ENCODE measurements around the gene SPHKAP. TPM values are rescaled to one million over a fixed set of nuclear protein-coding genes. Genes with fewer than 3 reads are reported as not detected.

The SPHKAP gene
- polyA plus RNA-seq, 1 donor (not counting 4 experiments of a cell fraction or from before 2014, with no cell fraction given): not detected

DNA sequence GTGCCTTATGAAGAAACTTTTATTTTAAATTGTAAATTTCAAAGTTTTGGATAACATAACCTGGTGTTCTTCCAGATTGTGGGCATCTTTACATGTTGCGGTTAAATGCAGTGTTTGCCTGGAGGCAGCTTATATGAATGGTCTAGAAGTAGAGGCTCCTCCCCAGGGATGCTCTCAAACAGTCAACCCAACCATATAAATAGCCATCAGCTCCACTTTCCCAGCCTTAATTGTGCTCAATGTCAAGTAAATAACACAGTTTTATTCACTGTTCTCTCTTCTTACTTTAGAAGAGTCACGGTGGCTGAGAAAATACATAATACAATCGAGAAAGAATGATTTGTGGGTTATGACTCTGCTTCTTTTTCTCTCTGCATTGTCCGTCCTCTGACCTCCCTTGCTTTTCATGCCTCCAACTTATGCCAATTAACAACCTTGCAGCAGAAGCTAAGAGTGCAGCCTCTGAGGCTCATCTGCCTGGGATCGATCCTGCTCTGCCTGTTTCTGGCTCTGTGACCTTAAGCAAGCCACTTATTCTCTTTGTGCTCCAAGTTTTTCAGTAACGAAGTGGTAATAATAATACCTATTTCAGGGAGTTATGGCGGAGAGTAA, 209.8 kb downstream of the SPHKAP start:
- Histone ChIP-seq H3K4me2 (ENCODE audit: control insufficient read depth, extremely low read depth, insufficient read depth, low read depth, low read length) (no peak overlapping the region), H3K27me3 (ENCODE audit: control insufficient read depth, extremely low read depth, insufficient read depth, low read length) (no peaks in the 10 kb centered on the region), H3K9ac (ENCODE audit: control insufficient read depth, extremely low read depth, insufficient read depth, low read length) (no peak overlapping the region), H3K27ac (ENCODE audit: control insufficient read depth, insufficient read depth, low read length) (no peak overlapping the region), H2AFZ (ENCODE audit: control insufficient read depth, low read length) (no peak overlapping the region), H3K9me3 (ENCODE audit: control insufficient read depth, low read depth, low read length) (no peaks in the 10 kb centered on the region), H3K4me1 (ENCODE audit: control insufficient read depth, extremely low read depth, insufficient read depth, low read length) (no peaks in the 10 kb centered on the region), H3K79me2 (ENCODE audit: control insufficient read depth, insufficient read depth, low read length) (no peaks in the 10 kb centered on the region), H3K9me1 (ENCODE audit: control insufficient read depth, extremely low read depth, insufficient read depth, low read length) (no peaks in the 10 kb centered on the region), H3K36me3 (ENCODE audit: control insufficient read depth in 2 of 2, extremely low read depth in 1 of 2, insufficient read depth in 2 of 2, low read length in 2 of 2) (no peaks in the 10 kb centered on the region), H4K20me1 (ENCODE audit: control insufficient read depth, extremely low read depth, insufficient read depth, low read length) (no peaks in the 10 kb centered on the region), H3K4me3 (ENCODE audit: control insufficient read depth in 2 of 3, extremely low read depth in 1 of 3, insufficient read depth in 2 of 3, low read depth in 1 of 3, low read length in 3 of 3) (no peak overlapping the region)
- dilution Hi-C loops (cut with MboI; ENCODE audit: extremely low pct_ligation_motif_present, low sequenced_read_pairs): no loop called here
- TF ChIP-seq EZH2 (IDR thresholded peaks at IDR 0.05; ENCODE audit: low read length): no peak
- DNase-seq (ENCODE audit: low read depth, low spot score): no peak
- FAIRE-seq: no peak

DNA sequence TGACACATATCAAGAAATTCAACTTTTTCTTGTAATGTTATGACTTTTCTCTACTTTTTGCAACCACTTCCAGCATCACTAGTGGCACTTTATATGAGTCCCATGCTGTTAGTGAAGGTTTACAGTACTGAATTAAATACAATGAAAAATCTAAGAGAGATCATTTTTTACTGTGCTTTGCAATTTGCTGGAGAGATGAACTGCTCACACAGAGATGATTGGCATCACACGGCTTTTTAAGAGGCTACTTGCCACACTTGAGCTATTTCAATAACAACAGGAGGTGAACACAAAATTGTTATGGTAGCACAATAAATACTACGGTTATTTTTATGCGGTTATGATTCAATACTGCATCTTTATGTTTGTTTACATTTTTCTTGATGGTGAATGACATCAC, 221.2 kb downstream of the SPHKAP start:
- Histone ChIP-seq H3K4me2 (ENCODE audit: control insufficient read depth, extremely low read depth, insufficient read depth, low read depth, low read length) (no peak overlapping the region), H3K4me3 (ENCODE audit: control insufficient read depth in 2 of 3, extremely low read depth in 1 of 3, insufficient read depth in 2 of 3, low read depth in 1 of 3, low read length in 3 of 3) (no peak overlapping the region), H4K20me1 (ENCODE audit: control insufficient read depth, extremely low read depth, insufficient read depth, low read length) (no peaks in the 10 kb centered on the region), H3K27me3 (ENCODE audit: control insufficient read depth, extremely low read depth, insufficient read depth, low read length) (no peaks in the 10 kb centered on the region), H3K4me1 (ENCODE audit: control insufficient read depth, extremely low read depth, insufficient read depth, low read length) (no peaks in the 10 kb centered on the region), H3K9me3 (ENCODE audit: control insufficient read depth, low read depth, low read length) (no peaks in the 10 kb centered on the region), H2AFZ (ENCODE audit: control insufficient read depth, low read length) (no peak overlapping the region), H3K36me3 (ENCODE audit: control insufficient read depth in 2 of 2, extremely low read depth in 1 of 2, insufficient read depth in 2 of 2, low read length in 2 of 2) (no peaks in the 10 kb centered on the region), H3K9me1 (ENCODE audit: control insufficient read depth, extremely low read depth, insufficient read depth, low read length) (no peaks in the 10 kb centered on the region), H3K79me2 (ENCODE audit: control insufficient read depth, insufficient read depth, low read length) (no peaks in the 10 kb centered on the region), H3K9ac (ENCODE audit: control insufficient read depth, extremely low read depth, insufficient read depth, low read length) (no peak overlapping the region), H3K27ac (ENCODE audit: control insufficient read depth, insufficient read depth, low read length) (no peak overlapping the region)
- DNase-seq (ENCODE audit: low read depth, low spot score): no peak
- dilution Hi-C loops (cut with MboI; ENCODE audit: extremely low pct_ligation_motif_present, low sequenced_read_pairs): no loop called here
- TF ChIP-seq, protein P1, sequence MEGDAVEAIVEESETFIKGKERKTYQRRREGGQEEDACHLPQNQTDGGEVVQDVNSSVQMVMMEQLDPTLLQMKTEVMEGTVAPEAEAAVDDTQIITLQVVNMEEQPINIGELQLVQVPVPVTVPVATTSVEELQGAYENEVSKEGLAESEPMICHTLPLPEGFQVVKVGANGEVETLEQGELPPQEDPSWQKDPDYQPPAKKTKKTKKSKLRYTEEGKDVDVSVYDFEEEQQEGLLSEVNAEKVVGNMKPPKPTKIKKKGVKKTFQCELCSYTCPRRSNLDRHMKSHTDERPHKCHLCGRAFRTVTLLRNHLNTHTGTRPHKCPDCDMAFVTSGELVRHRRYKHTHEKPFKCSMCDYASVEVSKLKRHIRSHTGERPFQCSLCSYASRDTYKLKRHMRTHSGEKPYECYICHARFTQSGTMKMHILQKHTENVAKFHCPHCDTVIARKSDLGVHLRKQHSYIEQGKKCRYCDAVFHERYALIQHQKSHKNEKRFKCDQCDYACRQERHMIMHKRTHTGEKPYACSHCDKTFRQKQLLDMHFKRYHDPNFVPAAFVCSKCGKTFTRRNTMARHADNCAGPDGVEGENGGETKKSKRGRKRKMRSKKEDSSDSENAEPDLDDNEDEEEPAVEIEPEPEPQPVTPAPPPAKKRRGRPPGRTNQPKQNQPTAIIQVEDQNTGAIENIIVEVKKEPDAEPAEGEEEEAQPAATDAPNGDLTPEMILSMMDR (optimal IDR thresholded peaks at IDR 0.05 in 1 of 3, IDR thresholded peaks at IDR 0.05 in 1 of 3, conservative IDR thresholded peaks at IDR 0.05 in 1 of 3; ENCODE audit: extremely low read depth in 1 of 3, insufficient read depth in 2 of 3, low read length in 3 of 3): no peak
- TF ChIP-seq EZH2 (IDR thresholded peaks at IDR 0.05; ENCODE audit: low read length): no peak
- FAIRE-seq: no peak

DNA sequence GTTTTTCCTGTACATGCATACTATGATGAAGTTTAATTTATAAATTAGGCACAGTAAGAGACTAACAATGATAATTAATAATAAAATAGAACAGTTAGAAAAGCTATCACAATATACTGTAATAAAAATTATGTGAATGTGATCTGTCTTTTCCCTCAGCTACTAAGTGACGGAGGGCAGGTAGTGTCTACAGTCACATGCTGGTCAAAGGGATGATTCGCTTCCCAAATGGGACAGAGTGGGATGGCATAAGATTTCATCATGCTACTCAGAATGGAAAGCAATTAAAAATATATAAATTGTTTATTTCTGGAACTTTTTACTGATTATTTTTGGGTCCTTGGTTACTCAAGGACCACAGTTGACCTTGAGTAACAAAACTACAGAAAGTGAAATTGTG, 238.5 kb downstream of the SPHKAP start:
- no peak overlapping the region for H3K4me3 ChIP-seq (ENCODE audit: control insufficient read depth in 2 of 3, extremely low read depth in 1 of 3, insufficient read depth in 2 of 3, low read depth in 1 of 3, low read length in 3 of 3)
- no peaks in the 10 kb centered on the region for H3K36me3 ChIP-seq (ENCODE audit: control insufficient read depth in 2 of 2, extremely low read depth in 1 of 2, insufficient read depth in 2 of 2, low read length in 2 of 2)
- no peaks in the 10 kb centered on the region for H3K27me3 ChIP-seq (ENCODE audit: control insufficient read depth, extremely low read depth, insufficient read depth, low read length)
- H3K9me1 ChIP-seq (ENCODE audit: control insufficient read depth, extremely low read depth, insufficient read depth, low read length): no peaks in the 10 kb centered on the region
- no peak overlapping the region for H3K4me2 ChIP-seq (ENCODE audit: control insufficient read depth, extremely low read depth, insufficient read depth, low read depth, low read length)
- H3K4me1 ChIP-seq (ENCODE audit: control insufficient read depth, extremely low read depth, insufficient read depth, low read length): no peaks in the 10 kb centered on the region
- H3K27ac ChIP-seq (ENCODE audit: control insufficient read depth, insufficient read depth, low read length): no peak overlapping the region
- dilution Hi-C loops (cut with MboI; ENCODE audit: extremely low pct_ligation_motif_present, low sequenced_read_pairs): no loop called here
- H3K9me3 ChIP-seq (ENCODE audit: control insufficient read depth, low read depth, low read length): no peaks in the 10 kb centered on the region
- no peak overlapping the region for H3K9ac ChIP-seq (ENCODE audit: control insufficient read depth, extremely low read depth, insufficient read depth, low read length)
- no peak for TF ChIP-seq EZH2 (IDR thresholded peaks at IDR 0.05; ENCODE audit: low read length)
- TF ChIP-seq, protein P1 (optimal IDR thresholded peaks at IDR 0.05 in 1 of 3, IDR thresholded peaks at IDR 0.05 in 1 of 3, conservative IDR thresholded peaks at IDR 0.05 in 1 of 3; ENCODE audit: extremely low read depth in 1 of 3, insufficient read depth in 2 of 3, low read length in 3 of 3): no peak
- H4K20me1 ChIP-seq (ENCODE audit: control insufficient read depth, extremely low read depth, insufficient read depth, low read length): no peaks in the 10 kb centered on the region
- DNase-seq (ENCODE audit: low read depth, low spot score) (no peak), FAIRE-seq (no peak)
- no peaks in the 10 kb centered on the region for H3K79me2 ChIP-seq (ENCODE audit: control insufficient read depth, insufficient read depth, low read length)
- H2AFZ ChIP-seq (ENCODE audit: control insufficient read depth, low read length): no peak overlapping the region

Data from keratinocyte (primary cell).